Neutrophil (primary cell): ENCODE results near the gene ELOA.
"Not testable (repeated sequence)": the region's sequence is repeated elsewhere in the genome, so short reads cannot be mapped to it uniquely, and the experiment has no call there.

ENCODE experiments used
- H3K27ac ChIP-seq: fragments of 200-600 bp; sonication (generic); 2 replicates; pipeline ENCODE4 v1.5.1; 2016; ENCODE audit warnings: mild to moderate bottlenecking, moderate library complexity
- H3K27me3 ChIP-seq: fragments of 200-600 bp; sonication (generic); 2 replicates; pipeline ENCODE4 v1.6.0; 2016; ENCODE audit warnings: mild to moderate bottlenecking
- H3K36me3 ChIP-seq: fragments of 200-600 bp; sonication (generic); 2 replicates; pipeline ENCODE4 v1.5.1; 2017
- H3K4me1 ChIP-seq, 2 experiments: fragments of 200-600 bp in 1 of 2; sonication (generic) in 1 of 2; 1 replicate in 1 of 2; 2 replicates in 1 of 2; pipeline versions ENCODE4 v1.5.1 to v1.6.1; 2013 to 2016; ENCODE audit warnings: low read depth in 1 of 2, low read length in 1 of 2, mild to moderate bottlenecking in 1 of 2, moderate library complexity in 1 of 2; ENCODE audit not compliant: control insufficient read depth in 1 of 2, insufficient read depth in 1 of 2
- H3K4me3 ChIP-seq, 2 experiments: fragments of 200-600 bp in 1 of 2; sonication (generic) in 1 of 2; 1 replicate in 1 of 2; 2 replicates in 1 of 2; pipeline ENCODE4 v1.5.1; 2013 to 2016; ENCODE audit warnings: low read depth in 1 of 2, low read length in 1 of 2, mild to moderate bottlenecking in 1 of 2, moderate library complexity in 1 of 2
- H3K9me3 ChIP-seq: fragments of 200-600 bp; sonication (generic); 2 replicates; pipeline ENCODE4 v1.5.1; 2016
- CTCF ChIP-seq: fragments of 200-600 bp; sonication (generic); IDR thresholded peaks from 2 replicates; pipeline ENCODE4 v1.5.1; 2016; ENCODE audit warnings: antibody characterized with exemption

ELOA gene

GRCh38 chr1:23777979-23778814 is 34.9 kb downstream of the ELOA start, which contains the start of gene PITHD1:
TSS of gene PITHD1 (plus strand) at chr1:23778418. CDS start at chr1:23778516, 98 bp downstream.
- Histone ChIP-seq H3K27me3 (no peaks in the 10 kb centered on the region), H3K4me3 (peak within 1 kb of the TSS; percentile 70 to 91), H3K4me1 (peaks cover 28 to 30% of the 10 kb centered on the region in 2 experiments), H3K36me3 (peaks cover 6% of the 10 kb centered on the region), H3K27ac (peak within 1 kb of the TSS; percentile 93), H3K9me3 (no peaks in the 10 kb centered on the region)
- TF ChIP-seq CTCF = peak; percentile 40

GRCh38 chr1:23779826-23780371 is 36.6 kb downstream of the ELOA start:
- no peak for TF ChIP-seq CTCF
- Histone ChIP-seq H3K4me1 (peaks cover 28 to 30% of the 10 kb centered on the region in 2 experiments), H3K9me3 (no peaks in the 10 kb centered on the region), H3K4me3 (no peak overlapping the region), H3K36me3 (peaks cover 18% of the 10 kb centered on the region), H3K27me3 (no peaks in the 10 kb centered on the region), H3K27ac (peak overlapping the region; percentile 35)

GRCh38 chr1:23783141-23783540 is 39.9 kb downstream of the ELOA start:
- H3K4me1 ChIP-seq = peaks cover 18 to 21% of the 10 kb centered on the region in 2 experiments
- not testable (repeated sequence) for H3K4me3 ChIP-seq, H3K9me3 ChIP-seq, H3K27ac ChIP-seq, H3K27me3 ChIP-seq
- peaks cover 47% of the 10 kb centered on the region for H3K36me3 ChIP-seq

- H3K4me3 ChIP-seq = no peak overlapping the region
- peaks cover 5 to 6% of the 10 kb centered on the region in 2 experiments for H3K4me1 ChIP-seq
- H3K36me3 ChIP-seq = peaks cover 47% of the 10 kb centered on the region
- H3K9me3 ChIP-seq = no peaks in the 10 kb centered on the region
- no peak overlapping the region for H3K27ac ChIP-seq
- H3K27me3 ChIP-seq = no peaks in the 10 kb centered on the region
- no peak for TF ChIP-seq CTCF
These were observed 41.6 kb downstream of the ELOA start for GRCh38 chr1:23784846-23785245.

DNA sequence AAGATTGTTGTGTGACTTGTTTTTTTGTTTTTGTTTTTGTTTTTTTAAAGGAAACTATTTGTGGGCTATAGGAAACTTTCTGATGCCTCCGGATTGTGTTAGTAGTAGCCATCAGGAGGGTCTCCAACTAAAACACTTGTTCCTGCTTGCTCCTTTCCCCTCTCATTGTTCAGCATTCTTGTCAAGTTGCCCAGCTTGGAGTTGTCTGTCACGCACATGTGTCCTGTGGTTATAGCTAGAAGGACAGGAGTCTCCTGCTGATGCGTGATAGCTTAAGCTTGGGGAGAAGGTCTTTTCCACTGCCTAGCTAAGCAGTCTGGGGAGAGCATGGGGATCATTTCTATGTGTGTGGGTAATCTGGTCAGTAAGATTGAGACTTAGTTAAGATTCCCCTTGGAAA is 44.4 kb downstream of the ELOA start:
- H3K9me3 ChIP-seq = no peaks in the 10 kb centered on the region
- H3K27me3 ChIP-seq = no peaks in the 10 kb centered on the region
- peaks cover 20 to 23% of the 10 kb centered on the region in 2 experiments for H3K4me1 ChIP-seq
- TF ChIP-seq CTCF = no peak
- no peak overlapping the region for H3K4me3 ChIP-seq
- no peak overlapping the region for H3K27ac ChIP-seq
- peaks cover 43% of the 10 kb centered on the region for H3K36me3 ChIP-seq

GRCh38 chr1:23788695-23789094 is 45.4 kb downstream of the ELOA start:
- Histone ChIP-seq H3K27me3 (no peaks in the 10 kb centered on the region), H3K36me3 (peaks cover 45% of the 10 kb centered on the region), H3K4me1 (peaks cover 20 to 24% of the 10 kb centered on the region in 2 experiments), H3K9me3 (no peaks in the 10 kb centered on the region), H3K27ac (peak overlapping the region; percentile 20), H3K4me3 (no peak overlapping the region)
- TF ChIP-seq CTCF = no peak
